ENCODE results near the gene PTK7.

GRCh38 chr6:43183441-43183840 lies 107.3 kb downstream of the PTK7 start:
- TF ChIP-seq, protein P1, sequence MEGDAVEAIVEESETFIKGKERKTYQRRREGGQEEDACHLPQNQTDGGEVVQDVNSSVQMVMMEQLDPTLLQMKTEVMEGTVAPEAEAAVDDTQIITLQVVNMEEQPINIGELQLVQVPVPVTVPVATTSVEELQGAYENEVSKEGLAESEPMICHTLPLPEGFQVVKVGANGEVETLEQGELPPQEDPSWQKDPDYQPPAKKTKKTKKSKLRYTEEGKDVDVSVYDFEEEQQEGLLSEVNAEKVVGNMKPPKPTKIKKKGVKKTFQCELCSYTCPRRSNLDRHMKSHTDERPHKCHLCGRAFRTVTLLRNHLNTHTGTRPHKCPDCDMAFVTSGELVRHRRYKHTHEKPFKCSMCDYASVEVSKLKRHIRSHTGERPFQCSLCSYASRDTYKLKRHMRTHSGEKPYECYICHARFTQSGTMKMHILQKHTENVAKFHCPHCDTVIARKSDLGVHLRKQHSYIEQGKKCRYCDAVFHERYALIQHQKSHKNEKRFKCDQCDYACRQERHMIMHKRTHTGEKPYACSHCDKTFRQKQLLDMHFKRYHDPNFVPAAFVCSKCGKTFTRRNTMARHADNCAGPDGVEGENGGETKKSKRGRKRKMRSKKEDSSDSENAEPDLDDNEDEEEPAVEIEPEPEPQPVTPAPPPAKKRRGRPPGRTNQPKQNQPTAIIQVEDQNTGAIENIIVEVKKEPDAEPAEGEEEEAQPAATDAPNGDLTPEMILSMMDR (IDR thresholded peaks at IDR 0.05; ENCODE audit: control extremely low read depth in 1 of 3, insufficient read depth in 1 of 3, low read depth in 1 of 3, low read length in 3 of 3), result no peak
- TF ChIP-seq GTF2F1 (IDR thresholded peaks at IDR 0.05; ENCODE audit: borderline replicate concordance, low read depth, low read length), result no peak
- TF ChIP-seq SIN3A (conservative IDR thresholded peaks at IDR 0.05 in 1 of 2, IDR thresholded peaks at IDR 0.05 in 1 of 2; ENCODE audit: low read depth in 1 of 2, low read length in 2 of 2), result no peak
- no peak for TF ChIP-seq TCF12 (IDR thresholded peaks at IDR 0.05; ENCODE audit: low read depth, low read length)
- no peak for TF ChIP-seq TAF1 (IDR thresholded peaks at IDR 0.05; ENCODE audit: low read depth, low read length)
- no peak for TF ChIP-seq BRCA1 (IDR thresholded peaks at IDR 0.05; ENCODE audit: low read depth, low read length)
- TF ChIP-seq POU5F1 (IDR thresholded peaks at IDR 0.05; ENCODE audit: low read depth, low read length), result no peak
- no peak for TF ChIP-seq YY1 (IDR thresholded peaks at IDR 0.05; ENCODE audit: low read depth, low read length)
- no peak for TF ChIP-seq HDAC2 (IDR thresholded peaks at IDR 0.05; ENCODE audit: borderline replicate concordance in 1 of 2, low read depth in 2 of 2, low read length in 2 of 2)
